Naive B cell (primary cell): Measurements from ENCODE around the gene FAM181A. TPM values are rescaled to one million over a fixed set of nuclear protein-coding genes. Genes with fewer than 3 reads are reported as not detected.
A peak's percentile ranks its signal among the peaks of the same experiment; 100 is the strongest.

ENCODE experiments used
- ATAC-seq, 2 donors: fragments of 150-1000 bp; cut with Tn5 transposase; 2 replicates each; pipeline ENCODE4 v1.10.0; 2021; ENCODE audit warnings: low read depth in 2 of 2, mild to moderate bottlenecking in 2 of 2, moderate library complexity in 2 of 2
- DNase-seq: peaks from one replicate; pipeline ENCODE4 v3.0.0; 2022
- H3K27ac Mint-ChIP-seq, 6 donors: one replicate each; pipeline ENCODE4 v1.8.0; 2020 to 2022; ENCODE audit warnings: mild to moderate bottlenecking in 6 of 6, mixed read lengths in 6 of 6, moderate library complexity in 5 of 6, inconsistent platforms in 2 of 6
- H3K27me3 Mint-ChIP-seq, 3 donors: one replicate each; pipeline ENCODE4 v1.8.0; 2021 to 2022; ENCODE audit warnings: mixed read lengths in 3 of 3, mild to moderate bottlenecking in 1 of 3
- H3K36me3 Mint-ChIP-seq, 2 donors: one replicate each; pipeline ENCODE4 v1.8.0; 2020 to 2022; ENCODE audit warnings: mixed read lengths in 2 of 2, inconsistent platforms in 1 of 2, mild to moderate bottlenecking in 1 of 2
- H3K4me1 Mint-ChIP-seq, 3 donors: one replicate each; pipeline ENCODE4 v1.8.0; 2020 to 2022; ENCODE audit warnings: mixed read lengths in 3 of 3, inconsistent platforms in 1 of 3, mild to moderate bottlenecking in 1 of 3, moderate library complexity in 1 of 3
- H3K4me3 Mint-ChIP-seq, 8 donors: one replicate each; pipeline ENCODE4 v1.8.0; 2020 to 2022; ENCODE audit warnings: mild to moderate bottlenecking in 8 of 8, mixed read lengths in 8 of 8, moderate library complexity in 8 of 8, inconsistent platforms in 2 of 8
- H3K9me3 Mint-ChIP-seq, 7 donors: one replicate each; pipeline ENCODE4 v1.8.0; 2020 to 2022; ENCODE audit warnings: mixed read lengths in 7 of 7, mild to moderate bottlenecking in 5 of 7, inconsistent platforms in 2 of 7, moderate library complexity in 1 of 7
- polyA plus RNA-seq, 6 donors: library from polyadenylated mRNA; unstranded; fragments of 300-500 nt; fragmentation: Illumina TruSeq; gene quantifications; one replicate each; pipeline ENCODE4 v1.2.3, GENCODE V29; 2021; ENCODE audit warnings: low read depth in 6 of 6

FAM181A gene
- polyA plus RNA-seq, 6 donors from 2014 or later, result not detected

GRCh38 chr14:93911975-93912615 is 15.0 kb upstream of the FAM181A start:
- no peak overlapping the region for H3K4me3 Mint-ChIP-seq
- peaks cover 0 to 6% (median 0%) of the 10 kb centered on the region in 7 donors for H3K9me3 Mint-ChIP-seq

GRCh38 chr14:93912782-93913181 is 14.4 kb upstream of the FAM181A start:
- H3K9me3 Mint-ChIP-seq, result peaks cover 0 to 6% (median 0%) of the 10 kb centered on the region in 7 donors
- no peak for DNase-seq
- H3K4me1 Mint-ChIP-seq, result no peaks in the 10 kb centered on the region
- no peak overlapping the region for H3K27ac Mint-ChIP-seq
- peaks cover 0 to 5% of the 10 kb centered on the region in 2 donors for H3K36me3 Mint-ChIP-seq
- H3K27me3 Mint-ChIP-seq, result peaks cover 26 to 54% (median 37%) of the 10 kb centered on the region in 3 donors
- H3K4me3 Mint-ChIP-seq, result no peak overlapping the region
- ATAC-seq, result no peak

More at GRCh38 chr14:93911975-93912615, 15.0 kb upstream of the FAM181A start:
- ATAC-seq (no peak), DNase-seq (no peak)
- Mint-ChIP-seq H3K4me1 (no peaks in the 10 kb centered on the region), H3K27me3 (peaks cover 26 to 54% (median 36%) of the 10 kb centered on the region in 3 donors), H3K36me3 (peaks cover 0 to 5% of the 10 kb centered on the region in 2 donors), H3K27ac (no peak overlapping the region)

- peaks cover 23 to 39% (median 28%) of the 10 kb centered on the region in 3 donors for H3K27me3 Mint-ChIP-seq
- no peak overlapping the region for H3K4me3 Mint-ChIP-seq
- H3K27ac Mint-ChIP-seq, result no peak overlapping the region
These were observed 12.9 kb upstream of the FAM181A start for GRCh38 chr14:93914278-93914677.

GRCh38 chr14:93915070-93915705 is 12.0 kb upstream of the FAM181A start:
- H3K4me3 Mint-ChIP-seq, result no peak overlapping the region
- H3K9me3 Mint-ChIP-seq, result peaks cover 3 to 21% (median 5%) of the 10 kb centered on the region in 7 donors
- peaks cover 0 to 5% of the 10 kb centered on the region in 2 donors for H3K36me3 Mint-ChIP-seq
- ATAC-seq, result no peak
- DNase-seq, result no peak
- peaks cover 14 to 34% (median 25%) of the 10 kb centered on the region in 3 donors for H3K27me3 Mint-ChIP-seq
- no peaks in the 10 kb centered on the region for H3K4me1 Mint-ChIP-seq
- H3K27ac Mint-ChIP-seq, result no peak overlapping the region

More at GRCh38 chr14:93914278-93914677, 12.9 kb upstream of the FAM181A start:
- no peak for DNase-seq
- no peaks in the 10 kb centered on the region for H3K4me1 Mint-ChIP-seq
- no peak for ATAC-seq
- peaks cover 0 to 14% (median 2%) of the 10 kb centered on the region in 7 donors for H3K9me3 Mint-ChIP-seq
- peaks cover 0 to 5% of the 10 kb centered on the region in 2 donors for H3K36me3 Mint-ChIP-seq

GRCh38 chr14:93915800-93916199 is 11.3 kb upstream of the FAM181A start:
- peaks cover 3 to 21% (median 5%) of the 10 kb centered on the region in 7 donors for H3K9me3 Mint-ChIP-seq
- peaks cover 0 to 5% of the 10 kb centered on the region in 2 donors for H3K36me3 Mint-ChIP-seq
- H3K4me3 Mint-ChIP-seq, result no peak overlapping the region
- ATAC-seq (no peak), DNase-seq (no peak)
- H3K27ac Mint-ChIP-seq, result no peak overlapping the region
- no peaks in the 10 kb centered on the region for H3K4me1 Mint-ChIP-seq
- peaks cover 11 to 28% (median 18%) of the 10 kb centered on the region in 3 donors for H3K27me3 Mint-ChIP-seq

GRCh38 chr14:93916498-93916897 is 10.6 kb upstream of the FAM181A start:
- H3K27me3 Mint-ChIP-seq, result peaks cover 10 to 24% (median 17%) of the 10 kb centered on the region in 3 donors
- ATAC-seq, result no peak
- DNase-seq, result no peak
- no peaks in the 10 kb centered on the region for H3K4me1 Mint-ChIP-seq
- H3K36me3 Mint-ChIP-seq, result peaks cover 0 to 5% of the 10 kb centered on the region in 2 donors
- peaks cover 3 to 21% (median 5%) of the 10 kb centered on the region in 7 donors for H3K9me3 Mint-ChIP-seq
- no peak overlapping the region for H3K4me3 Mint-ChIP-seq
- H3K27ac Mint-ChIP-seq, result no peak overlapping the region

GRCh38 chr14:93917141-93917540 is 10.0 kb upstream of the FAM181A start:
- no peaks in the 10 kb centered on the region for H3K4me1 Mint-ChIP-seq
- DNase-seq (no peak), ATAC-seq (no peak)
- no peak overlapping the region for H3K27ac Mint-ChIP-seq
- peaks cover 10 to 24% (median 17%) of the 10 kb centered on the region in 3 donors for H3K27me3 Mint-ChIP-seq
- no peak overlapping the region for H3K4me3 Mint-ChIP-seq
- peaks cover 0 to 5% of the 10 kb centered on the region in 2 donors for H3K36me3 Mint-ChIP-seq
- H3K9me3 Mint-ChIP-seq, result peaks cover 3 to 21% (median 5%) of the 10 kb centered on the region in 7 donors

- H3K36me3 Mint-ChIP-seq, result no peaks in the 10 kb centered on the region
- no peak for ATAC-seq
- DNase-seq, result no peak
- no peak overlapping the region for H3K27ac Mint-ChIP-seq
- no peaks in the 10 kb centered on the region for H3K4me1 Mint-ChIP-seq
- peaks cover 0 to 15% (median 4%) of the 10 kb centered on the region in 7 donors for H3K9me3 Mint-ChIP-seq
- H3K4me3 Mint-ChIP-seq, result no peak overlapping the region
- H3K27me3 Mint-ChIP-seq, result peaks cover 3 to 23% (median 9%) of the 10 kb centered on the region in 3 donors
These were observed 5.9 kb upstream of the FAM181A start for GRCh38 chr14:93921001-93921806.

- H3K27ac Mint-ChIP-seq, result no peak overlapping the region
These were observed 3.5 kb upstream of the FAM181A start for GRCh38 chr14:93923626-93924025.

GRCh38 chr14:93924592-93925355 is 2.4 kb upstream of the FAM181A start:
- ATAC-seq, result no peak
- H3K27ac Mint-ChIP-seq, result peak overlapping the region in 2 of 6 donors; percentile 21 to 59
- DNase-seq, result no peak
- no peak overlapping the region for H3K4me3 Mint-ChIP-seq
- peaks cover 0 to 2% (median under 1%) of the 10 kb centered on the region in 7 donors for H3K9me3 Mint-ChIP-seq
- no peaks in the 10 kb centered on the region for H3K36me3 Mint-ChIP-seq
- H3K27me3 Mint-ChIP-seq, result peaks cover 0 to 11% (median 0%) of the 10 kb centered on the region in 3 donors
- H3K4me1 Mint-ChIP-seq, result no peaks in the 10 kb centered on the region

More at GRCh38 chr14:93923626-93924025, 3.5 kb upstream of the FAM181A start:
- Mint-ChIP-seq H3K27me3 (peaks cover 0 to 15% (median 0%) of the 10 kb centered on the region in 3 donors), H3K9me3 (peaks cover 0 to 12% (median 4%) of the 10 kb centered on the region in 7 donors), H3K36me3 (no peaks in the 10 kb centered on the region), H3K4me3 (no peak overlapping the region), H3K4me1 (no peaks in the 10 kb centered on the region)
- no peak for DNase-seq
- ATAC-seq, result no peak

- H3K4me1 Mint-ChIP-seq, result no peaks in the 10 kb centered on the region
- no peak overlapping the region for H3K27ac Mint-ChIP-seq
- no peaks in the 10 kb centered on the region for H3K9me3 Mint-ChIP-seq
- no peak for DNase-seq
- no peaks in the 10 kb centered on the region for H3K36me3 Mint-ChIP-seq
- no peak overlapping the region for H3K4me3 Mint-ChIP-seq
- H3K27me3 Mint-ChIP-seq, result peaks cover 0 to 11% (median 0%) of the 10 kb centered on the region in 3 donors
- no peak for ATAC-seq
These were observed 1.7 kb upstream of the FAM181A start for GRCh38 chr14:93925374-93925895.

- H3K4me3 Mint-ChIP-seq, result no peak overlapping the region
- H3K36me3 Mint-ChIP-seq, result no peaks in the 10 kb centered on the region
- no peak overlapping the region for H3K27ac Mint-ChIP-seq
- no peak for ATAC-seq
- H3K27me3 Mint-ChIP-seq, result peaks cover 0 to 11% (median 0%) of the 10 kb centered on the region in 3 donors
- no peak for DNase-seq
- H3K9me3 Mint-ChIP-seq, result no peaks in the 10 kb centered on the region
- no peaks in the 10 kb centered on the region for H3K4me1 Mint-ChIP-seq
These were observed 785 bp upstream of the FAM181A start for GRCh38 chr14:93926245-93926872.
